GM12878 (cell line): ENCODE measurements around the gene NKX2-2. TPM values are rescaled to one million over a fixed set of nuclear protein-coding genes. Genes with fewer than 3 reads are reported as not detected.

Experiments
- ATAC-seq: fragments of 200-7000 bp; cut with Tn5 transposase; 3 replicates; pipeline ENCODE4 v1.9.1; 2020; ENCODE audit warnings: mild to moderate bottlenecking, moderate library complexity
- BruUV-seq: library from RNA; stranded (reverse); fragments of 400-500 nt; replicated peaks from 2 replicates; lab custom pipeline; 2021; lab: Mats Ljungman, UMichigan
- CTCF ChIA-PET: fragments of 300-600 bp; sonication (Branson Sonifier 250); formaldehyde crosslinking; extraction: SDS; loops from one replicate; lab custom pipeline; 2021; ENCODE audit warnings: inconsistent platforms; lab: Yijun Ruan, JAX
- POLR2A ChIA-PET: fragments of 350-600 bp; formaldehyde crosslinking; extraction: SDS; loops from one replicate; lab custom pipeline; 2021; ENCODE audit warnings: inconsistent platforms; lab: Charles Lee
- RAD21 ChIA-PET: fragments of 300-600 bp; sonication (Branson Sonifier 250); formaldehyde crosslinking; loops from one replicate; lab custom pipeline; 2023; ENCODE audit warnings: antibody characterized with exemption; ENCODE audit not compliant: unreplicated experiment; lab: Charles Lee
- SMC1A ChIA-PET: fragments of 300-600 bp; sonication (Branson Sonifier 250); formaldehyde crosslinking; loops from one replicate; lab custom pipeline; 2023; ENCODE audit not compliant: unreplicated experiment, uncharacterized antibody; lab: Charles Lee
- DNase-seq: peaks from one replicate; pipeline ENCODE4 v3.0.0-alpha.2; 2011; ENCODE audit warnings: low read depth, low spot score
- FAIRE-seq: peaks from 3 replicates; lab custom pipeline; 2011; peaks lifted over from hg19 to GRCh38; lab: Jason Lieb, UNC
- H2AFZ ChIP-seq: 2 replicates; pipeline ENCODE4 v1.6.0; 2011; ENCODE audit warnings: low read depth, low read length, control low read depth; ENCODE audit not compliant: control insufficient read depth
- H3K27ac ChIP-seq: 2 replicates; pipeline ENCODE4 v1.5.1; 2011; ENCODE audit warnings: control low read depth; ENCODE audit not compliant: control insufficient read depth, insufficient read depth
- H3K27me3 ChIP-seq, 2 experiments: replicated peaks in 1 of 2; 2 replicates each; pipeline versions ENCODE4 v1.6.0 to v1.6.1; 2011; ENCODE audit warnings: low read length in 1 of 2; ENCODE audit not compliant: control insufficient read depth in 2 of 2, insufficient read depth in 2 of 2
- H3K36me3 ChIP-seq, 2 experiments: 2 replicates each; pipeline ENCODE4 v1.5.1; 2011; ENCODE audit warnings: low read length in 1 of 2; ENCODE audit not compliant: control insufficient read depth in 2 of 2, insufficient read depth in 2 of 2
- H3K4me1 ChIP-seq: 2 replicates; pipeline ENCODE4 v1.6.1; 2011; ENCODE audit warnings: mild to moderate bottlenecking, low read length, moderate library complexity, mixed read lengths; ENCODE audit not compliant: control insufficient read depth, insufficient read depth
- H3K4me2 ChIP-seq: 2 replicates; pipeline ENCODE4 v1.6.0; 2011; ENCODE audit warnings: control low read depth; ENCODE audit not compliant: control insufficient read depth, insufficient read depth
- H3K4me3 ChIP-seq: fragments of 200-600 bp; sonication (generic); 2 replicates; pipeline ENCODE4 v1.5.1; 2016
- H3K79me2 ChIP-seq: 2 replicates; pipeline ENCODE4 v1.6.0; 2011; ENCODE audit warnings: low read length; ENCODE audit not compliant: control insufficient read depth, insufficient read depth
- H3K9ac ChIP-seq: 2 replicates; pipeline ENCODE4 v1.8.0; 2011; ENCODE audit warnings: low read length, control low read depth, mixed read lengths; ENCODE audit not compliant: control insufficient read depth, insufficient read depth
- H3K9me3 ChIP-seq: replicated peaks from 3 replicates; pipeline ENCODE4 v1.5.1; 2011; ENCODE audit warnings: mild to moderate bottlenecking, low read length; ENCODE audit not compliant: control insufficient read depth, insufficient read depth
- H4K20me1 ChIP-seq: 2 replicates; pipeline ENCODE4 v1.6.0; 2011; ENCODE audit not compliant: control insufficient read depth, insufficient read depth
- BCL11A ChIP-seq: IDR thresholded peaks from 2 replicates; pipeline ENCODE4 v1.6.1; 2011; ENCODE audit warnings: low read depth, low read length
- BRCA1 ChIP-seq: IDR thresholded peaks from 2 replicates; pipeline ENCODE4 v1.6.1; 2011; ENCODE audit warnings: low read depth, low read length, improper control_type of control experiment
- EZH2 ChIP-seq: IDR thresholded peaks from 2 replicates; pipeline ENCODE4 v1.6.1; 2012; ENCODE audit warnings: low read depth, mild to moderate bottlenecking, control low read depth, inconsistent platforms, low read length, borderline replicate concordance; ENCODE audit not compliant: control insufficient read depth
- HCFC1 ChIP-seq: fragments of 150-350 bp; IDR thresholded peaks from 2 replicates; pipeline ENCODE4 v1.6.1; 2014; ENCODE audit warnings: low read length
- KAT2A ChIP-seq: conservative IDR thresholded peaks from 2 replicates; pipeline ENCODE4 v1.6.1; 2011; ENCODE audit warnings: low read depth, low read length; ENCODE audit not compliant: control insufficient read depth
- NFXL1 ChIP-seq: fragments of 450-650 bp; IDR thresholded peaks from 2 replicates; pipeline ENCODE4 v1.6.1; 2017; ENCODE audit warnings: antibody characterized with exemption, mild to moderate bottlenecking, borderline replicate concordance
- NFYA ChIP-seq: IDR thresholded peaks from 2 replicates; pipeline ENCODE4 v1.6.1; 2011; ENCODE audit warnings: low read depth, mild to moderate bottlenecking, low read length, improper control_type of control experiment, borderline replicate concordance
- POU2F2 ChIP-seq: IDR thresholded peaks from 3 replicates; pipeline ENCODE4 v1.6.1; 2011; ENCODE audit warnings: low read depth, mild to moderate bottlenecking, low read length, borderline replicate concordance
- RELB ChIP-seq: fragments of 450-650 bp; IDR thresholded peaks from 2 replicates; pipeline ENCODE4 v1.6.1; 2017; ENCODE audit warnings: low read depth, mild to moderate bottlenecking, moderate library complexity
- REST ChIP-seq: IDR thresholded peaks from 2 replicates; pipeline ENCODE4 v1.6.1; 2012; ENCODE audit warnings: mild to moderate bottlenecking, low read depth, low read length
- RUNX3 ChIP-seq: IDR thresholded peaks from 2 replicates; pipeline ENCODE4 v1.6.1; 2012; ENCODE audit warnings: low read length, inconsistent platforms
- SPI1 ChIP-seq: IDR thresholded peaks from 2 replicates; pipeline ENCODE4 v1.6.1; 2011; ENCODE audit warnings: low read depth, mild to moderate bottlenecking, low read length, moderate library complexity, borderline replicate concordance; ENCODE audit not compliant: insufficient read depth
- SREBF1 ChIP-seq: IDR thresholded peaks from 2 replicates; pipeline ENCODE4 v1.6.1; 2012; ENCODE audit warnings: mild to moderate bottlenecking, low read length
- USF1 ChIP-seq: IDR thresholded peaks from 2 replicates; pipeline ENCODE4 v1.6.1; 2011; ENCODE audit warnings: borderline replicate concordance, low read depth, mild to moderate bottlenecking, moderate library complexity, mixed read lengths, low read length; ENCODE audit not compliant: insufficient read depth; ENCODE audit errors: extremely low read length
- YY1 ChIP-seq: IDR thresholded peaks from 2 replicates; pipeline ENCODE4 v1.6.1; 2011; ENCODE audit warnings: low read depth, mild to moderate bottlenecking, low read length
- WGBS: methylation state at CpG from one replicate; pipeline ENCODE4 v1.1.6; 2016; ENCODE audit warnings: low lambda C conversion rate; ENCODE audit not compliant: insufficient replicate concordance, insufficient coverage; ENCODE audit errors: missing lambda C conversion rate; 5-methylcytosine and 5-hydroxymethylcytosine counted together
- in situ Hi-C: fragments of 300-500 bp; cut with MboI; formaldehyde crosslinking; loops from 9 replicates; pipeline ENCODE4 v1.14.3; 2018; ENCODE audit warnings: mixed read lengths
- intact Hi-C: fragments of 100-400 bp; cut with micrococcal nuclease; formaldehyde crosslinking; loops from one replicate; pipeline ENCODE4 v1.14.2; 2022; ENCODE audit not compliant: unreplicated experiment
- polyA plus RNA-seq, 11 experiments: library from polyadenylated mRNA; depleted of rRNA in 4 of 11; unstranded in 6 of 11; stranded (reverse) in 5 of 11; fragments of >200 nt; fragmentation: Nextera tagmentation in 4 of 11; fragmentation: Illumina TruSeq in 1 of 11; extraction: Ambion mirVana in 4 of 11; extraction: Trizol in 1 of 11; gene quantifications; 1 replicate in 1 of 11; 2 replicates in 10 of 11; pipeline versions ENCODE4 v1.2.1 to v1.2.3, GENCODE V29; 2011 to 2016; ENCODE audit warnings: inconsistent platforms in 2 of 11, missing spikeins in 2 of 11, low read depth in 1 of 11
- total RNA-seq, 4 experiments: library from RNA; depleted of rRNA in 3 of 4; stranded (reverse); fragments of >200 nt in 3 of 4; fragmentation: Illumina TruSeq in 1 of 4; extraction: Trizol in 1 of 4; gene quantifications; 2 replicates each; pipeline versions ENCODE4 v1.2.1 to v1.2.3, GENCODE V29; 2013 to 2021

NKX2-2 gene
- total and polyA plus RNA-seq, 10 of the 15 experiments (the other 5 are each of a cell fraction or from before 2014, with no cell fraction given) = not detected

- TF ChIP-seq USF1 = no peak
These were observed 40.6 kb upstream of the NKX2-2 start (continued) for GRCh38 chr20:21554376-21554890.

- FAIRE-seq (no peak), DNase-seq (no peak), ATAC-seq (no peak)
- Histone ChIP-seq H3K9me3 (no peaks in the 10 kb centered on the region), H3K27ac (no peak overlapping the region), H3K27me3 (peaks cover 0 to 2% of the 10 kb centered on the region in 2 experiments; a peak in 1 of 4 replicates), H3K36me3 (no peaks in the 10 kb centered on the region), H3K4me2 (no peak overlapping the region), H3K4me3 (no peak overlapping the region), H3K79me2 (no peaks in the 10 kb centered on the region), H3K4me1 (peaks cover 4% of the 10 kb centered on the region), H2AFZ (no peak overlapping the region), H4K20me1 (no peaks in the 10 kb centered on the region), H3K9ac (no peak overlapping the region)
- POLR2A ChIA-PET = interaction anchor here (0.9 to 4.6 kb wide), 4 partner anchors 7 to 247 kb away, joined by 3 to 28 read pairs (median 5); partner anchors contain the start of gene XRN2
- intact Hi-C loops = no loop called here
- CTCF ChIA-PET = interaction anchor here (2.0 to 7.1 kb wide), 5 partner anchors 8 to 21 kb away, joined by 7 to 43 read pairs (median 22); no protein-coding TSS in a partner anchor
- SMC1A ChIA-PET = interaction anchor here (0.8 to 10.1 kb wide), 5 partner anchors 9 to 21 kb away, joined by 3 to 131 read pairs (median 7); no protein-coding TSS in a partner anchor
- 39% methylated on average over 5 of the region's 5 CpGs for WGBS
- no TSS peak for BruUV-seq
- in situ Hi-C loops = no loop called here
- RAD21 ChIA-PET = interaction anchor here (3.3 to 5.5 kb wide), 4 partner anchors 8 to 21 kb away, joined by 8 to 43 read pairs (median 25); no protein-coding TSS in a partner anchor
- no peak for TF ChIP-seq REST
- TF ChIP-seq SPI1 = no peak
- no peak for TF ChIP-seq BCL11A
- TF ChIP-seq YY1 = no peak
- no peak for TF ChIP-seq NFXL1
- TF ChIP-seq POU2F2 = no peak
- TF ChIP-seq RUNX3 = no peak
- no peak for TF ChIP-seq KAT2A
- no peak for TF ChIP-seq BRCA1
- TF ChIP-seq SREBF1 = no peak
- no peak for TF ChIP-seq NFYA
- no peak for TF ChIP-seq EZH2
- TF ChIP-seq HCFC1 = no peak
- TF ChIP-seq RELB = no peak
These were observed 36.7 kb upstream of the NKX2-2 start for GRCh38 chr20:21550587-21550986.
